Tibial nerve (tissue), 3 donors: ENCODE results near the gene PLEKHA6.

Source experiments
- EP300 ChIP-seq, 2 donors: sonication (generic); formaldehyde crosslinking; IDR thresholded peaks; one replicate each; pipeline ENCODE4 v1.6.1; 2017; ENCODE audit warnings: antibody characterized with exemption in 2 of 2, mild to moderate bottlenecking in 1 of 2
- POLR2A ChIP-seq, 2 donors: fragments of 450-650 bp; IDR thresholded peaks; one replicate each; pipeline ENCODE4 v1.6.1; 2017; ENCODE audit warnings: antibody characterized with exemption in 2 of 2, mild to moderate bottlenecking in 2 of 2, moderate library complexity in 2 of 2

GRCh38 chr1:204213668-204214662 lies 145.8 kb downstream of the PLEKHA6 start, which contains the start of gene GOLT1A:
- peak in 1 of 2 donors; percentile 38 for TF ChIP-seq EP300 (IDR thresholded peaks at IDR 0.05)
- TF ChIP-seq POLR2A (IDR thresholded peaks at IDR 0.05) = no peak
